ENCODE data around the gene WDFY4.

GRCh38 chr10:48705401-48705938 is 20.8 kb downstream of the WDFY4 start:
- TF ChIP-seq, protein P1, sequence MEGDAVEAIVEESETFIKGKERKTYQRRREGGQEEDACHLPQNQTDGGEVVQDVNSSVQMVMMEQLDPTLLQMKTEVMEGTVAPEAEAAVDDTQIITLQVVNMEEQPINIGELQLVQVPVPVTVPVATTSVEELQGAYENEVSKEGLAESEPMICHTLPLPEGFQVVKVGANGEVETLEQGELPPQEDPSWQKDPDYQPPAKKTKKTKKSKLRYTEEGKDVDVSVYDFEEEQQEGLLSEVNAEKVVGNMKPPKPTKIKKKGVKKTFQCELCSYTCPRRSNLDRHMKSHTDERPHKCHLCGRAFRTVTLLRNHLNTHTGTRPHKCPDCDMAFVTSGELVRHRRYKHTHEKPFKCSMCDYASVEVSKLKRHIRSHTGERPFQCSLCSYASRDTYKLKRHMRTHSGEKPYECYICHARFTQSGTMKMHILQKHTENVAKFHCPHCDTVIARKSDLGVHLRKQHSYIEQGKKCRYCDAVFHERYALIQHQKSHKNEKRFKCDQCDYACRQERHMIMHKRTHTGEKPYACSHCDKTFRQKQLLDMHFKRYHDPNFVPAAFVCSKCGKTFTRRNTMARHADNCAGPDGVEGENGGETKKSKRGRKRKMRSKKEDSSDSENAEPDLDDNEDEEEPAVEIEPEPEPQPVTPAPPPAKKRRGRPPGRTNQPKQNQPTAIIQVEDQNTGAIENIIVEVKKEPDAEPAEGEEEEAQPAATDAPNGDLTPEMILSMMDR (IDR thresholded peaks at IDR 0.05), result no peak
- no peak for TF ChIP-seq POLR2A (IDR thresholded peaks at IDR 0.05)
